IPS DF 6.9 (cell line): ENCODE results near the gene SPPL3.

ENCODE experiments used
- DNase-seq: peaks from one replicate; pipeline ENCODE4 v3.0.0-alpha.2; 2013; ENCODE audit warnings: low read depth, low spot score
- H3K27ac ChIP-seq: one replicate; pipeline ENCODE4 v1.5.1; 2013; ENCODE audit warnings: low read length, control low read depth
- H3K27me3 ChIP-seq: 2 replicates; pipeline ENCODE4 v1.6.1; 2013; ENCODE audit warnings: mild to moderate bottlenecking, low read length; ENCODE audit not compliant: control insufficient read depth, insufficient read depth
- H3K36me3 ChIP-seq: 2 replicates; pipeline ENCODE4 v1.6.1; 2013; ENCODE audit warnings: low read length; ENCODE audit not compliant: control insufficient read depth, insufficient read depth
- H3K4me1 ChIP-seq: 2 replicates; pipeline ENCODE4 v1.6.1; 2013; ENCODE audit warnings: low read length; ENCODE audit not compliant: control insufficient read depth, insufficient read depth
- H3K4me3 ChIP-seq: 2 replicates; pipeline ENCODE4 v1.5.1; 2013; ENCODE audit warnings: mild to moderate bottlenecking, low read length
- H3K9me3 ChIP-seq: 2 replicates; pipeline ENCODE4 v1.6.1; 2013; ENCODE audit warnings: low read length, inconsistent platforms; ENCODE audit not compliant: control insufficient read depth, insufficient read depth
- WGBS: extraction: QIAGEN DNeasy Blood & Tissue Kit; methylation state at CpG from one replicate; pipeline ENCODE4 v1.1.7; 2013; ENCODE audit warnings: mixed read lengths, missing lambda C conversion rate; ENCODE audit not compliant: insufficient read length, insufficient coverage; 5-methylcytosine and 5-hydroxymethylcytosine counted together

Gene SPPL3

GRCh38 chr12:120879102-120879501 is 25.1 kb downstream of the SPPL3 start:
- WGBS = no CpG with 5 or more reads among the region's 3 CpGs
- Histone ChIP-seq H3K27ac (no peak overlapping the region), H3K9me3 (no peaks in the 10 kb centered on the region), H3K4me1 (no peaks in the 10 kb centered on the region), H3K27me3 (no peaks in the 10 kb centered on the region), H3K4me3 (no peak overlapping the region), H3K36me3 (no peaks in the 10 kb centered on the region)
- no peak for DNase-seq

GRCh38 chr12:120874547-120875245 is 29.5 kb downstream of the SPPL3 start:
- no peaks in the 10 kb centered on the region for H3K36me3 ChIP-seq
- H3K4me3 ChIP-seq = no peak overlapping the region
- H3K4me1 ChIP-seq = no peaks in the 10 kb centered on the region
- no peaks in the 10 kb centered on the region for H3K27me3 ChIP-seq
- H3K9me3 ChIP-seq = no peaks in the 10 kb centered on the region
- H3K27ac ChIP-seq = no peak overlapping the region
- no peak for DNase-seq
- WGBS = 100% methylated on average over 1 of the region's 5 CpGs

- no peaks in the 10 kb centered on the region for H3K36me3 ChIP-seq
- no peaks in the 10 kb centered on the region for H3K9me3 ChIP-seq
- DNase-seq = no peak
- no peak overlapping the region for H3K27ac ChIP-seq
- WGBS = no CpG with 5 or more reads among the region's 4 CpGs
- no peak overlapping the region for H3K4me3 ChIP-seq
- no peaks in the 10 kb centered on the region for H3K4me1 ChIP-seq
- no peaks in the 10 kb centered on the region for H3K27me3 ChIP-seq
Measured at GRCh38 chr12:120873226-120873625, 30.9 kb downstream of the SPPL3 start.

GRCh38 chr12:120872487-120872886 is 31.7 kb downstream of the SPPL3 start:
- Histone ChIP-seq H3K27ac (no peak overlapping the region), H3K4me3 (no peak overlapping the region), H3K27me3 (no peaks in the 10 kb centered on the region), H3K4me1 (no peaks in the 10 kb centered on the region), H3K9me3 (no peaks in the 10 kb centered on the region), H3K36me3 (no peaks in the 10 kb centered on the region)
- no CpG with 5 or more reads among the region's 5 CpGs for WGBS
- no peak for DNase-seq

DNA sequence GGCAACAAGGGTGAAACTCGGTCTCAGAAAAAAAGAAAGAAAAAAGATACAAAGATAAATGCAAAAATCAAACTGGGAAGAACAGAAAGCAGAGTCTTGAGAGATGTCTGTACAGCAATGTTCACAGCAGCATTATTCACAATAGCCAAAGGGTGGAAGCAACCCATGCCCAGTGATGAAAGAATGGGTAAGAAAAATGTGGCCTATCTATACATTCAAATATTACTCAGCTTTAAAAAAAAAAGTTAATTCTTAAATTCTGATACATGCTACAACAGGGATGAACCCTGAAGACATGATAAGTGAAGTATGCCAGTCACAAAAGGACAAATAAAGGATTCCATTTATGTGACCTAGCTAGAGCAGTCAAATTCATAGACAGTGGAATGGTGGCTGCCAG is 33.7 kb downstream of the SPPL3 start:
- H3K27ac ChIP-seq = no peak overlapping the region
- H3K9me3 ChIP-seq = no peaks in the 10 kb centered on the region
- H3K36me3 ChIP-seq = no peaks in the 10 kb centered on the region
- WGBS = no CpG with 5 or more reads among the region's 1 CpG
- no peaks in the 10 kb centered on the region for H3K4me1 ChIP-seq
- H3K4me3 ChIP-seq = no peak overlapping the region
- H3K27me3 ChIP-seq = no peaks in the 10 kb centered on the region
- DNase-seq = no peak

DNA sequence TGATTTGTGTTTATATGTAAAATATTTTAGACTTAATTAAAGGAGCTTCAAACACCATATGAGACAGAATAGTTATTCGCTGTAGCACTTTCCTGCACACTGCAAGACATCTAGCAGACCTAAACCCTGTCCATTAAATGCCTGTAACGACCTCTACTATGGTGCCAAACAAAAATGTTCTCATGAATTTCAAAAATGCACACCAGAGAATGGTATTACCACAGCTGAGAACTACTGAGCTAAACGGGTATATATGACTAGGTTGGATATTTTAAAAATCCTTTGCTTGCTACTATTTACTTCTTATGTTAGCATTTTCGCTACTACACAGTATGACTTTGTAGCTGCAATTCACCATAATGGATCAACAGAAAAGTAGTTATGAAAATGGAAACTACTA is 34.8 kb downstream of the SPPL3 start:
- DNase-seq = no peak
- no peaks in the 10 kb centered on the region for H3K9me3 ChIP-seq
- H3K4me3 ChIP-seq = no peak overlapping the region
- H3K27ac ChIP-seq = no peak overlapping the region
- no peaks in the 10 kb centered on the region for H3K27me3 ChIP-seq
- no CpG with 5 or more reads among the region's 4 CpGs for WGBS
- H3K4me1 ChIP-seq = no peaks in the 10 kb centered on the region
- H3K36me3 ChIP-seq = no peaks in the 10 kb centered on the region

- no peak for DNase-seq
- Histone ChIP-seq H3K36me3 (no peaks in the 10 kb centered on the region), H3K4me3 (no peak overlapping the region), H3K9me3 (no peaks in the 10 kb centered on the region), H3K27ac (no peak overlapping the region), H3K27me3 (no peaks in the 10 kb centered on the region), H3K4me1 (no peaks in the 10 kb centered on the region)
- no CpG with 5 or more reads among the region's 4 CpGs for WGBS
Measured at GRCh38 chr12:120866108-120866507, 38.0 kb downstream of the SPPL3 start.

GRCh38 chr12:120865098-120865497 is 39.1 kb downstream of the SPPL3 start:
- DNase-seq = no peak
- Histone ChIP-seq H3K27me3 (no peaks in the 10 kb centered on the region), H3K36me3 (no peaks in the 10 kb centered on the region), H3K4me1 (no peaks in the 10 kb centered on the region), H3K27ac (no peak overlapping the region), H3K9me3 (no peaks in the 10 kb centered on the region), H3K4me3 (no peak overlapping the region)
- WGBS = no CpG with 5 or more reads among the region's 3 CpGs

DNA sequence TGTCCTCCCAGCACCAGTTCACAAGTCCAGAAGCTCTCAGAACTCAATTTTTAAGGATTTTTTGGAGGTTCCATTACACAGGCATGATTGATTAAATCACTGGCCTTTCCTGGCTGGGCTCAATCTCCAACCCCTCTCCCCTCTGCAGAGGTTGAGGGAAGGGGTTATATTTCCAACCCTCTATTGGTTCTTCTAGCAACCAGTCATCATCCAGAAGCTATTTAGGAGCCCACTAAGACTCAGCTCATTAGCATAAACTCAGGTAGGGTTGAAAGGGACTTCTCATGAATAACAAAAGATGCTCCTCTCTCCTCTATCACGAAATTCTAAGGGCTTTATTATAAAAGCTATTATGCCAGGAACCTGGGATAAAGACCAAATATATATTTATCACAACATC is 41.5 kb downstream of the SPPL3 start:
- no peaks in the 10 kb centered on the region for H3K4me1 ChIP-seq
- H3K36me3 ChIP-seq = no peaks in the 10 kb centered on the region
- no peaks in the 10 kb centered on the region for H3K27me3 ChIP-seq
- WGBS = no CpG with 5 or more reads among the region's 1 CpG
- no peak for DNase-seq
- H3K4me3 ChIP-seq = no peak overlapping the region
- no peaks in the 10 kb centered on the region for H3K9me3 ChIP-seq
- no peak overlapping the region for H3K27ac ChIP-seq

GRCh38 chr12:120861074-120861795 is 42.9 kb downstream of the SPPL3 start:
- DNase-seq = no peak
- no CpG with 5 or more reads among the region's 3 CpGs for WGBS
- Histone ChIP-seq H3K27me3 (no peaks in the 10 kb centered on the region), H3K9me3 (no peaks in the 10 kb centered on the region), H3K27ac (no peak overlapping the region), H3K36me3 (no peaks in the 10 kb centered on the region), H3K4me3 (no peak overlapping the region), H3K4me1 (no peaks in the 10 kb centered on the region)
